Thoracic aorta (tissue), 2 donors: ENCODE results near the gene KLF9. TPM values are rescaled to one million over a fixed set of nuclear protein-coding genes. Genes with fewer than 3 reads are reported as not detected.
A peak's percentile ranks its signal among the peaks of the same experiment; 100 is the strongest.

Experiments used
- ATAC-seq: fragments of 150-250 bp; one replicate; pipeline ENCODE4 v1.8.0; 2017; ENCODE audit warnings: low read depth; ENCODE audit not compliant: insufficient number of reproducible peaks, low FRiP score
- DNase-seq: peaks from one replicate; pipeline ENCODE4 v3.0.0-alpha.2; 2020; ENCODE audit warnings: low spot score
- H3K27ac ChIP-seq, 2 donors: fragments of 200-600 bp; sonication (generic); 1 replicate in 1 of 2; 2 replicates in 1 of 2; pipeline ENCODE4 v1.5.1; 2016; ENCODE audit warnings: mild to moderate bottlenecking in 2 of 2, moderate library complexity in 2 of 2
- H3K27me3 ChIP-seq: fragments of 200-600 bp; sonication (generic); replicated peaks from 2 replicates; pipeline ENCODE4 v1.6.0; 2016; ENCODE audit warnings: mild to moderate bottlenecking; ENCODE audit not compliant: insufficient read depth
- H3K36me3 ChIP-seq: fragments of 200-600 bp; sonication (generic); one replicate; pipeline ENCODE4 v1.5.1; 2016
- H3K4me1 ChIP-seq, 2 donors: fragments of 200-600 bp; sonication (generic); 1 replicate in 1 of 2; 2 replicates in 1 of 2; pipeline versions ENCODE4 v1.5.1 to v1.6.0; 2016; ENCODE audit warnings: low read depth in 2 of 2, mild to moderate bottlenecking in 1 of 2; ENCODE audit not compliant: control insufficient read depth in 1 of 2
- H3K4me3 ChIP-seq: fragments of 200-600 bp; sonication (generic); 2 replicates; pipeline ENCODE4 v1.5.1; 2016; ENCODE audit warnings: mild to moderate bottlenecking
- H3K9me3 ChIP-seq: fragments of 200-600 bp; sonication (generic); 2 replicates; pipeline ENCODE4 v1.5.1; 2016
- CTCF ChIP-seq: fragments of 200-600 bp; sonication (generic); IDR thresholded peaks from one replicate; pipeline ENCODE4 v1.5.1; 2019; ENCODE audit warnings: antibody characterized with exemption
- total RNA-seq, 2 donors: library from RNA; depleted of rRNA; stranded (reverse); fragments of >200 nt; gene quantifications; one replicate each; pipeline versions ENCODE4 v1.1.0 to v1.2.3, GENCODE V29; 2016

The KLF9 gene
- total RNA-seq, 2 donors from 2014 or later, result 165 to 187 TPM

DNA sequence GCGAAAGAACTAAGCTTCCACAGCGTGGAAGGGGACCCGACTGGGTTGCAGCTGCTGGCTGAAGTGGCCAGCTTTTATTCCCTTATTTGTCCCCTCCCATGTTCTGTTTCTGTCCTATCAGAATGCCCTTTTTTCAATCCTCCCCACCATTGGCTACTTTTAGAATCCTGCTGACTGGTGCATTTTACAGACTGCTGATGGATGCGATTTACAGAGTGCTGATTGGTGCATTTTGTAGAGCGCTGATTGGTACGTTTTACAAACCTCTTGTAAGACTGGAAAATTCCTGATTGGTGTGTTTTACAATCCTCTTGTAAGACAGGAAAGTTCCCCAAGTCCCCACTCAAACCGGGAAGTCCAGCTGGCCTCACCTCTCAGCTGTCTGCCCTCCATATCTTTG, 50.7 kb downstream of the KLF9 start:
- Histone ChIP-seq H3K9me3 (no peaks in the 10 kb centered on the region), H3K27ac (no peak overlapping the region), H3K4me3 (no peak overlapping the region), H3K4me1 (no peaks in the 10 kb centered on the region), H3K36me3 (no peaks in the 10 kb centered on the region), H3K27me3 (no peaks in the 10 kb centered on the region)
- no peak for TF ChIP-seq CTCF
- DNase-seq (no peak), ATAC-seq (no peak)

GRCh38 chr9:70362952-70363351, 51.5 kb downstream of the KLF9 start:
- ATAC-seq (no peak), DNase-seq (no peak)
- Histone ChIP-seq H3K27me3 (no peaks in the 10 kb centered on the region), H3K4me3 (no peak overlapping the region), H3K36me3 (no peaks in the 10 kb centered on the region), H3K9me3 (no peaks in the 10 kb centered on the region), H3K27ac (no peak overlapping the region), H3K4me1 (no peaks in the 10 kb centered on the region)
- TF ChIP-seq CTCF, result no peak

- no peaks in the 10 kb centered on the region for H3K27me3 ChIP-seq
- ATAC-seq (no peak), DNase-seq (no peak)
- no peaks in the 10 kb centered on the region for H3K9me3 ChIP-seq
- H3K36me3 ChIP-seq, result peaks cover 6% of the 10 kb centered on the region
- H3K27ac ChIP-seq, result no peak overlapping the region
- no peaks in the 10 kb centered on the region for H3K4me1 ChIP-seq
- TF ChIP-seq CTCF, result no peak
- H3K4me3 ChIP-seq, result no peak overlapping the region
Measured at GRCh38 chr9:70355801-70356200, 58.7 kb downstream of the KLF9 start.

- peak; percentile 62 for TF ChIP-seq CTCF
- DNase-seq, result no peak
- H3K27ac ChIP-seq, result no peak overlapping the region
Measured at GRCh38 chr9:70352802-70353201, 61.7 kb downstream of the KLF9 start.

GRCh38 chr9:70352356-70352755, 62.1 kb downstream of the KLF9 start:
- TF ChIP-seq CTCF, result no peak
- no peak overlapping the region for H3K27ac ChIP-seq
- no peak for ATAC-seq

More at GRCh38 chr9:70352802-70353201, 61.7 kb downstream of the KLF9 start:
- Histone ChIP-seq H3K4me1 (no peaks in the 10 kb centered on the region), H3K36me3 (peaks cover 15% of the 10 kb centered on the region), H3K9me3 (no peaks in the 10 kb centered on the region), H3K4me3 (no peak overlapping the region), H3K27me3 (no peaks in the 10 kb centered on the region)
- ATAC-seq, result no peak

More at GRCh38 chr9:70352356-70352755, 62.1 kb downstream of the KLF9 start:
- Histone ChIP-seq H3K9me3 (no peaks in the 10 kb centered on the region), H3K36me3 (peaks cover 15% of the 10 kb centered on the region), H3K4me1 (no peaks in the 10 kb centered on the region), H3K27me3 (no peaks in the 10 kb centered on the region), H3K4me3 (no peak overlapping the region)
- no peak for DNase-seq
